Measurements from ENCODE around the gene CD300LF.

The CD300LF gene

DNA sequence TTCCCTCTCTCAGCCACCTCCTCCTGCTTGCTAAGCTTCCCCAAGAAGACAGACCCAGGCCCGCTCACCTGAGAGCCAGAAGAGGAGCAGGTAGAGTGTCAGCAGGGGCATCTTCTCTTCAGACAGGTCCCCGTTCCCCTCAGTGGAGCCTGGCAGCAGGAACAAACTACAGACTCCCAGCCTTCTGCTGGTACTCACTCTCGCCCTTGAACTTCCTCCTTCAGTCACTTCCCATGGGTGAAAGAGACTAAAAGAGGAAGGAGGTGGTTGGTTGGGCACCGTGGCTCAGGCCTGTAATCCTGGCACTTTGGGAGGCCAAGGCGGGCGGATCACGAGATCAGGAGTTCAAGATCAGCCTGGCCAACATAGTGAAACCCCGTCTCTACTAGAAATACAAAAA lies at the start of gene CD300LF:
CD300LF (minus strand) TSS at position 168 of the 400 bp plus-strand sequence; CDS start at position 111, 57 bp downstream.
- DNase-seq: peak; percentile 35

DNA sequence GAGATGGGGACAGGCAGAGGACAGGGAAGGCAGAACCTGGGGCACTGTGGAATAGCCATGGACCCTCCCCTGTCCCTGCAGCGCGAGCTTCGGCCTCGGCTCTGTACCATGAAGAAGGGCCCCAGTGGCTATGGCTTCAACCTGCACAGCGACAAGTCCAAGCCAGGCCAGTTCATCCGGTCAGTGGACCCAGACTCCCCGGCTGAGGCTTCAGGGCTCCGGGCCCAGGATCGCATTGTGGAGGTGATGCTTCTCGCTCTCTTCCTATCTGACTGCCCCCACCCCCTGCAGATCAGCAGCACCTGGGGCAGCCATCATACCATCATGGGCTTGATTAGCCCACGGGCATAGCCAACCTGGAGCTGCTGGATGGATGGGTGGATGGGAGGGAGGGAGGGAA lies 49.2 kb upstream of the CD300LF start:
- no peak for DNase-seq

DNA sequence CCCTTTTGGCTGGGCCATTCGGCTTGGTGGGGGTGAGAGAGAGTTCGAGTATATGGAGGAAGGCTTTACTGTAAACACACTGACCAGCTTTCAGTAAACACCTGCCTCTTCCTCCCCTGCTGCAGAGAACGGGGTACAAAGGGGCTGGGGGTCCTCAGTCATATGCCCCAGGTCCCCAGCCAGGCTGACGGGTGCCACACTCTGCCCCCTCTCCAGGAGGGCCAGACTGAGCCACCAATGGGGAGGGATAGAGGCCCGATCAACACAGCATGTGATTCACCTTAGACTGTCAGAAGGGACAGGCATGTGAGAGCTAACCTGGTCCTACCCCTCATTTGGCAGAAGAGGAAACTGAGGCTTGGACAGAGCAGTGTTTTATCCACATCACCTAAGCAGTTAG lies 48.7 kb upstream of the CD300LF start:
- no peak for DNase-seq

DNA sequence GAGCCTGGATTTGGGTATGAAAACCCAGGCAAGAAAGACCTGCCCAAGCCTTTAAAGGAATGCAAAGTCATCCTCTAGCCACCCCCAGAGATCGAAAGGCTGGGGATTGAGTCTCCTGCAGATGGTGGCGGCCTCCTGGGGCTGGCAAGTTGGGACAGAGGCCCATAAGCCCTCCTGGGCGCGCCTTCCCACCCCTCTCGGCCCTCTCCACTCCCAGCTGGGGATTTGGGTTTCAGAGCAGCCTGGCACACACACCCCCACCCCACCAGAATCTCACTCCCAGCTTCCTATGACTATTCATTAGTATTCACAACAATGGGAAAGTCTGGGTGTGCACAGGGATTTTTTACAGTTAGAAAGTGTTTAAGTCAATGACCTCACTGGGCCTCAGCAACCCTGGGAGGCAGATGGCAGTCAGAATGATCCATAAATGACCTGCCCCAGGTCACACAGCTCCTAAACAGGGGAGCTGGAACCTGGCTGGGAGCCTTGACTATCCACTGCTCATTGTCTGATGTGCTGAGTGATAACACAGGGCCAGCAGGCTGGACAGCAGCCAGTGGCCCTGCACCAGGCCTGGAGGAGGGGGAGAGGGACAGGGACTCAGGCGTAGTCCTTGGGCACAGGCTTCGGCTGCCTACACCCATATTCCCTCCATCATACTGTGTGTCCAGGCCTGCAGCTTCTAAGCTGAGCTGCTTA lies 47.8 kb upstream of the CD300LF start:
- no peak for DNase-seq

DNA sequence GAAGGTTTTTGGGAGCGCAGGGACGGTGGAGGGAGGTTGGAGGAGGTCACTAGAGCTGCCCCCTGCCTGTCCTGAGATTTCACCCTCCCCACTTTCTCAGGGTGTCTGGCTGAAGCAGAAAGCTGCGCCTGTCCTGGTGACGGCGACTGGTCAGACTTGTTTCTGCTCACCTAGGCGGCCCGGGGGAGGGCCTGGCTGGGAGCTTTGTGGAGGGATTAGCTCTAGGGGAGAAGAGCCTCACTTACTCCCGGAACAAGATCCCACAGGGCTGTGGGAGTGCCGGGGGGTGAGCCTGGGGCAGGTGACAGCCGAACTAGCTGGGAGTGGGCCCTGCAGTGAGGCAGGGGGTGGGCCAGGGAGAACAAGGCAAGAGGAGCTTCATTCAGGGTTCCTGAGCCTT lies 47.2 kb upstream of the CD300LF start:
- DNase-seq: no peak

DNA sequence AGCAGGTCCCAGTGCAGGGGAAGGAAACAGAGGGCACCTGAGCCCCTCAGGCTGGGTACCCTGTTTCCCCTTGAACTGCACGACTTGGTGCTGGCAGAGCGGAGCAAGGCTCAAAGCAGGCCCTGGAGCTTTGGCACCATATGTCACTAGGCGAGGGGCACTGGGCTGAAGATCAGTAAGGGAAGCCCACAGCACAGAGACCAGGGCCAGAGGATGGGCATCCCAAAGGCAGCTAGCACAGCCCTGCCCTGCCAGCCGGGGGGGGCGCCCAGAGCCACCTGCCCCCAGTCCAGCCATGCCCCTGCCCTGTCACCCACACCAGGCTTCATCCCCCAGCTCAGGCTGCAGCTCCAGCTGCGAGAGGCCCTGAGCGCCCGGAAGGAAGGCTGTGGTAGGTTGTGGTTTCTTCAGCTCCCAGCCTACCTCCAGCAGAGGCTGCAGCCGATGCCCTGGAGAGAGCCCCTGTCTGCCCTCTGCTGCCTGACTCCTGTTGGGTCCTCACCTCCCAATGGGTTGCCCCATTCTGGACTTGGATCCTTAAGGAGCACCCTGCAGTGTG lies 46.6 kb upstream of the CD300LF start:
- DNase-seq: no peak

DNA sequence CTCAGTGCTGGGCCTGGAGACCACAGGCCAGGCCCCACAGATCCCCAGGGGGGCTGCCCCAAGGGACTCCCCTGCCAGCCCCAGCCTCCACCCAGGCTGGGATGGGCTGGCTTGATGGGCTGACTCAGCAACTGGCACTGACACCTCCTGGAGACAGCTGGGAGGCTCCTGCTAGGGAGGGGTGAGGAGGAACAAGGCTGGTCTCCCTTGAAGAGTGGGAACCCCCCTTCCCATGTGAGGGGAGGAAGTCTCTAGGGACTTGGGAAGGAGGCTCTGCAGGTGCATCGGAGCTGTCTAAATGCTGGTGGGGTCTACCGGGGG lies 46.1 kb upstream of the CD300LF start:
- DNase-seq: no peak

DNA sequence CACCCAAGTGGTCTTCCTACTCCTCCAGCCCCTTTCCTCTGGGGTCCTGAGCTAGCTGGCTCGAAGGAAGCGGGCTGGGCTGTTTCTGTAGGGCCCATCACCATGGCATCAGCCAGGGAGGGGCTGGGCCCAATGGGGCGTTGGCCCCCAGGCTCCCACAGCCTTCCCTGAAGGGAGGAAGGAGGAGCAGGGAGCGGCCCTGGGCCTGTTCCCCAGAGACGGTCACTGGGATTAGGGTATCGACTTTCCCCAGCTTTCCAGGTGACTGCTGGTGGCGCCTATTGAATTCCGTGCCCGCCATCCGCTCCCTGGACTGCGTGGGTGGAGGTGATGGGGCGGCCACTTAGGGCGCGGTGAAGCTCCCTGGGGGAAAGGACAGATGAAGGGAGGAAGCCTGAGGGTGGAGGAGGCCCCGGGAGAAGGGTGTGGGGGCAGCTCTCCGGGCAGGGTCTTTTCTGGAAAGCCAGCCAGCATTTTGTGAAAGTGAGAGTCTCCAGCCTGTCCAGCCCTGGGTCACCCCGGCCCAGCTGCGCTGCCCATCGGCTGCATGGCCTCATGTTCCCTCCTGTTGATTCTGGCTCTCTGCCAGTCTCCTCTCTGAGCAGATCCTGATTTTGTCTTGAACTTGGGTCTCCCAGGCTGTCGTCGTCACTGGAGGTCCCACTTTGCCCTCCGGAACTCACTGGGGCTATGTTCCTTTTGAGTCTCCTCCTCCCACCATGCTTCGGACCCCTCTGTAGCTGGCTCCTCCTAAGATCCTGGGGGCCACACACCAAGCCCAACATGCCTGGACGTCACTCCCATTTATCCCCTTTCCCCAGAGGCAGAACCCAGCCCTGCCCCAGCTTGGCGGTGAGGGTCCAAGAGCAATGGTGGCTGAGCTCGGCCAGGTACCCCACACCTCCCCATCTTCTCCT lies 45.5 kb upstream of the CD300LF start:
- DNase-seq: no peak

DNA sequence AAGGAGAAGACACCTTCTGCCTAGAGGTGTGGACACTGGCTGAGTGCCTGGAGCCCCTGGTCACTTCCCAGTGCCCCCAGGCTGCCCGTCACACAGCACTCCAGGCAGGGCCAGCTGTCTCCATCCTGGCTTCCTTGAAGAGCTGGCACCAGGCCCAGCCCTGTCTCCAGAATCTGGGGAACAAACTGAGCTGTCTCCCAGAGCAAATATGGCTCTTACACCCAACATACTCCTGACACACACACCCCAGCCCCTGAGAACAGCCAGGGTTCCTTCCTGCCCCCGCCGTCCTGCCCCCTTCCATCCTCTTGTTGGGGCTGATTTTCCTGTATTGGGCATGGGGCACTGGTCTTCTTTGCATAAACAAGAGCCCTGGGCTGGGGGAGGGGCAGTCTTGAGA lies 44.8 kb upstream of the CD300LF start:
- no peak for DNase-seq

DNA sequence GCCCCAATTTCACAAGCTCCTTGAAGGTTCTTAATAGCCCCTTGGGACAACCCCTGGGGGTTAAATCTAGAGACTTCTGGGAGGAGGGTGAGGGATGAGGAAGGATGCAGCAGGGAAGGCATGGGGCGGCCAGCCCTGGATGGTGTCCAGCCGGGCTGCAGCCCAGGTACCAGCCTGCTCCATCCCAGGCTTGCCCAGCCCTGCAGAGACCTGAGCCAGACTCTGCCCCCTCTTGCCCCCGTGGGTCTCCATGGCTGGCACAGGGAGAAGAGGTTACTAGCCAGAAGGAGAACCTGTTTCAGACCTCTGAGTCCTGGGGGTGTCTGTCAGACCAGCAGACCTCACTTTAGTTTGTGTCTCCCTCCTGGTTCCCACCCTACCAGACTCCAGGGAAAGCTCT lies 44.2 kb upstream of the CD300LF start:
- DNase-seq: no peak

DNA sequence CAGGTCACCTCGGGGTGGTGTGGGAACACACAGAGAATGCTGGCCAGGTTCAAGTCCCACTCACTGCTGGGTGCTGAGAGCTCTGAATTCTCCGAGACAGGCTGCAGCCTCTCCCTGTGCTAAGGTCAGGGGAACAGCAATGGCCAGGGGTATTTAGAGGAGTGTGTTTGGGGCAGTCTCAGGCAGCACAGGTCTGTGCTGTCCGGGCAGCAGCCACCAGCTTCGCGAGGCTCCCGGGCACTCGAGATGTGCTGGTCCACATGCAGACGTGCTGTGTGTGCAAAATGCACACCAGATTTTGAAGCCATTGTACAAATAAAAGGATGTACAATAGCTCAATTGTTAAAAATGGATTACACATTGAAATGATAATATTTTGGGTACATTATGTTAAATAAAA lies 42.8 kb upstream of the CD300LF start:
- no peak for DNase-seq

DNA sequence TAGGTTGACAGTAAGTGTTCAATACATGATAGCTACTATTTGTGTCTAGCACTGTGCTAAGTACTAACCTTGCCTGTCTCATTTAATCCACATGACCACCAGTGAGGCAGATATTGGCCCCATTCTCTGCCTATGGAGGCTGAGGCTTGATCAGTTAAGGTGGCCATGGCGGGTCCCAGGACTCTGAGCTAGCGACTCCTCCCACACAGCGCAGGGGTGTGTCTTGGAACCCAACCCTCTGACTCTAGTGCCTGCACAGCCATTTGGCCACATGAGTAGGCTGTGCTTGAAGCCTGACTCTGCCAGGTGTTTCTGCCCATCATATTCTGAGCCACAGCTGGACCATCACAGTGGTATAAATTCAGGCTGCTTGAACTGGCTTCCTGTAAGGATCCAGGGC lies 42.1 kb upstream of the CD300LF start:
- DNase-seq: peak; percentile 10

DNA sequence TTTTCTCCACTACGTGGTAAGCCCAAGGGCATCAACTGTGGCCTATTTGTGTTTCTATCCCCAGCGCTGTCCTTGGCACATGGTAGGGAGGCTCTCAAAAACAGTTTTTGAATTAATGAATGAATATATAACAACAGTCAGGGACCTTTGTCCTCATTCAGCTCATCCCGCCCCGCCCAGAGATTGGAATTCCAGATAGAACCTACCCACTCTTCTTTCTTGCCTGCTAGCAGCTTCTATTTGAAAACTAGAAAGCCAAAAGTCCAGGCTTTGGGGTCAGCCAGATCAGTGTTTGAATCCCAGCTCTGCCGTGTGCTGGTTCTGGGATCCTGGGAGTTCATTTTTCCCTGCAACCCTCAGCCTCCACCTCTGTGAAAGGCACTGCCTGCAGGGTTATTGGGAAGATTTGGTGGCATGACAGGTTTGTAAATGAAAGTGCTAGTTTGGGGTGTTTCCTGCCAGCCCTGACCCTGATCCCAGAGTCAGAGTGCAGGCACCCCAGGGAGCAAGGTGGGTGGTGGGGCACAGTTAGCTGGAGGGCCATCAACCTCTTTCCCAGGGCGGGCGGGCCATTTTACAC lies 40.2 kb upstream of the CD300LF start:
- DNase-seq: no peak

DNA sequence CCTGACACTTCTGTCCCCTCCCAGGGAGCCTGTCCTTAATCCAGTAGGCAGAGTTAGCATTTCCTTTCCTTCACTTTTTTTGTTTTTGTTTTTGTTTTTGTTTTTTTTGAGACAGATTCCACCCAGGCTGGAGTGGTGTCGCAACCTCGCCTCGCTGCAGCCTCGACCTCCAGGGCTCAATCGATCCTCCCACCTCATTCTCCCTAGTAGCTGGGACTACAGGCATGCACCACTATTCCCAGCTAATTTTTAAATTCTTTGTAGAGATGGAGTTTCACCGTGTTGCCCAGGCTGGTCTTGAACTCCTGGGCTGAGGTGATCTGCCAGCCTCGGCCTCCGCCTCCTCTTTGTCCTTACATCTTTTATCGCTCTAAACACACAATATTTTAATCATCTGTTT lies 39.7 kb upstream of the CD300LF start:
- DNase-seq: no peak

DNA sequence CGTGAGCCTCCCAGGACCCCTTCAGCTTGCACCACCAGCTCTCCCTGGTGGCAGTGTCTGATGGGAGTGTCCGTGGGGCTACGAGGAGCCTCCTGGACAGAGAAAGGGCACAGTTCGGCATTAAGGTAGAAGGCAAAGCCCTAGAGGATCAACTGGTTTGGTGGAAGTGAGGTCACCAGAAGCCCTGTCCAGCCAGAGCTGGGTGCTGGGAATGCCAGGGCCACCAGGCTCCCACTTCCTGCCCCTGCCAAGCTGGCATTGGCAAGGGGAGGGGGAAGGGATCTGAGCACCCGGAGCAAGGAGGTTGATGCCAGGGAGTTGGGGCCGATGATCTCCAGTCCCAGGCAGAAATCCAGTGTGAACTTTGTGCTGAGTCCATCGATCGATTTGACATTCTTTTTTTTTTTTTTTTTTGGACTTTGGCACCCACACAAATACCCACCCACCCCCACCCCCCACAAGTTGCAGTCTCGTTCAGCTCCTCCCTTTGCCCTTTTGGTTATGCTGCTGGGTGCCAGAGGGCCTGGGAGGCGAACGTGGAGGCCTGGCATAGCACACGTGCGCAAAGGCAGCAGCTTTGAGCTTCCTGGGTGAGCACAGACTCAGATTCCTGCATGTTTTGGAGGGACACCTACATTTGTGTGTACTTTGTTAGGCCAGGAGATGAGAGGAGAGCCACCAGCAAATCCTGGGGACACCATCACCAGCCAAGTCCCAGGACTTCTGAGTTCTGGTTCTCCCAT lies 37.8 kb upstream of the CD300LF start:
- no peak for DNase-seq

DNA sequence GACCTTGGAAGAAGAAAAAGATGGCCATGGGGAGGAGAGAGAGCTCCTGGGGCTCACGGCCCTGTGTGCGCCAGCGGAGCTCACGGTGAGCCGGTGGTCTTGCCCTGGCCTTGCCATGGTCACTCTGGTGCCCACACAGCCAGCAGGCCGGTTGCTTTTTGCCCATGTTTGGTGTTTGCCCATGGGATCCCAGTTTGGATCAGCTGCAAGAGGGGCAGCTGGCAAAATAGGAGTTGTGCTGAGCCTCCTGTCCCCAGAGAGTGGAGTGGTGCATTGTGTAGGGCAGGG lies 37.3 kb upstream of the CD300LF start:
- no peak for DNase-seq

DNA sequence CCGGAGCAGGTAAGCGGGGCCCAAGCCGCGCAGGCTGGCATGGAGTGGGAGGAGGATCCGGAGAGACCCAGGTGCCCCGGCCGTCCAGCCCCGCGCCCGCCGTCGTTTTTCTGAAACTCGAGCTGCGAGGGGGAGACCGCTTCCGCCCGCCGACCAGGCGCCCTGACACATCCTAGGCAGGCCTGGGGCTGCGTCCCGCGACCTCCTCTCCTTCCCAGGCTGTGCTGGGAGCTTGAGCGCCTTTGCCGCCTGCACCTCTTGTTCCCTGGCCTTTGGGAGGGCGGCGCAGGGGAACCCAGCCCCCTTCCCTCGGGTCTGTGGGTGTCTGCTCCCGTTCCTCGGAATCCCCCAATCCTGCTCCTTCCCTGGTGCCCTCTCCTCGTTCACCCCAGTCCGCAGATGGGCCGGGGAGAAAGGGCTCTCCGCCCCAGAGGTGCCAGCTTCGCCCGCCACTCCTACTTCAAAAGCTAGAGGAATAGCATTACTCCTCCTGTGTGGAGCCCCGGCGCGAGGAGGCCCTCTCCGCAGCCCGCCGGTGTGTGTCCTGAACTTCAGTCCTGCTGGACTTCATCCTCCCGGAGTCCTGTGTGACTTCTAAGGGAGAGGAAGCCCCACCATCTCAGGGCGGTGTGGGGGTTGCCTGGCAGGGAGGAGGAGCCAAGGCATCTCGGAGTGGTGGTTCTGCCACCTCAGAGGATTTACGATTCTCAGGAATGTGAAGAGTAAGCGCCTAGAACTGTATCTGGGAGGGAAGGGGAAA lies 36.7 kb upstream of the CD300LF start:
- DNase-seq: peak; percentile 20

DNA sequence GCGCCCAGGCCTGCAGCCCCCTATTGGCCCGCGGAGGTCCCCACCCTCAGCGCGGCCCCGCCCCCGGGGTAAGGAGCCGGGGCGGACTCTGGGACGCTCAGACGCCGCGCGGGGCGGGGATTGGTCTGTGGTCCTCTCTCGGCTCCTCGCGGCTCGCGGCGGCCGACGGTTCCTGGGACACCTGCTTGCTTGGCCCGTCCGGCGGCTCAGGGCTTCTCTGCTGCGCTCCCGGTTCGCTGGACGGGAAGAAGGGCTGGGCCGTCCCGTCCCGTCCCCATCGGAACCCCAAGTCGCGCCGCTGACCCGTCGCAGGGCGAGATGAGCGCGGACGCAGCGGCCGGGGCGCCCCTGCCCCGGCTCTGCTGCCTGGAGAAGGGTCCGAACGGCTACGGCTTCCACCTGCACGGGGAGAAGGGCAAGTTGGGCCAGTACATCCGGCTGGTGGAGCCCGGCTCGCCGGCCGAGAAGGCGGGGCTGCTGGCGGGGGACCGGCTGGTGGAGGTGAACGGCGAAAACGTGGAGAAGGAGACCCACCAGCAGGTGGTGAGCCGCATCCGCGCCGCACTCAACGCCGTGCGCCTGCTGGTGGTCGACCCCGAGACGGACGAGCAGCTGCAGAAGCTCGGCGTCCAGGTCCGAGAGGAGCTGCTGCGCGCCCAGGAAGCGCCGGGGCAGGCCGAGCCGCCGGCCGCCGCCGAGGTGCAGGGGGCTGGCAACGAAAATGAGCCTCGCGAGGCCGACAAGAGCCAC lies 36.0 kb upstream of the CD300LF start, which contains the start of gene NHERF1:
NHERF1 (plus strand) TSS at position 100 of the 750 bp plus-strand sequence; CDS start at position 319, 219 bp downstream.
- DNase-seq: peak; percentile 96

DNA sequence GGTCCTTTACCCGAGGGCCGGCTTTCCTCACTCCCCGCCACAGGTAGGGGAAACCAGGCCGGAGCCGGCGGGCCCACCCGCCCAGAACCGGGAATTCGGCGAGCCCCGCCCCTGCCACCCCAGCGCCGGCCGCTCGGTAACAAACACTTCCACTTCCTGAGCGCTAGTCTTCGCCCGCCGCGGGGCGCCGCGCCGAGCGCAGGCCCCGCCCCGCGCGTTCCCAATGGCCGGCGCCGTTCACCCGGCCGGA lies 35.5 kb upstream of the CD300LF start:
- no peak for DNase-seq

DNA sequence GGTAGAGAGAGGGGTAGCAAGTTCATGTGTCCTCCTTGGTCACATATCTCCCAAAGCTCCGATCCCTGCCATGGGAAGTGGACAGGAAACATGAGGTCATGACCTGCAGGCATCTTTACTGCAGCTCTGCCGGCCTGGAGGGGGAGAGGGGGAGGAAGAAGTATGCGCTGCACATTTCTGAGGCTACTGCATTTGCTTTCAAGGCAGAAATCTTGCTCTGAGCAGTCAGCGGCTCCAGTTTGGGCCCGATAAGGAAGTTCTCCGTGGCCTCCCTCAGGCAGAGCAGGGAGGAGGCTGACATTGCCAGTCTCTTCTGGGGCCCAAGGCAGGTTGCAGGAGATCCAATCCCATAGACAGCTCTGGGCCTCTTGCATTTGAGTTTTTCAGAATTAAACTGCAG lies 34.2 kb upstream of the CD300LF start:
- peak; percentile 79 for DNase-seq

DNA sequence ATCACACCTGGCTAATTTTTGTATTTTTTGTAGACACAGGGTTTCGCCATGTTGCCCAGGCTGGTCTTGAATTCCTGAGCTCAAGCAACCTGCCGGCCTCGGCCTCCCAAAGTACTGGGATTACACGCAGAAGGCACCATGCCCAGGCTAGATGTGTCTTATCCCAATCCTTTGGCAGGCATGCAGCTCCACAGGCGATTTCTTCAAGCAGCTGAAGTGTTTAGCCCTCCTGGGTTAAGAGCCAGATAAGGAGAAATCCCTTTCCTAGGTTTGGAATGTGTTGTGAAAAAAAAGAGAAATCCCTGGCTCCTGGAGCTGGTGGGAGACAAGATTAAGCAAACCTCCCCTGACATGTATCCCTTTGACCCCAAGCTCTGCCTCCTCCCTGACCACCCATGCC lies 33.7 kb upstream of the CD300LF start:
- DNase-seq: no peak
